HepG2 (cell line): Measurements from ENCODE around the gene ZNF22. TPM values are rescaled to one million over a fixed set of nuclear protein-coding genes. Genes with fewer than 3 reads are reported as not detected.

ENCODE experiments used
- ARNTL ChIP-seq: sonication (generic); formaldehyde crosslinking; IDR thresholded peaks from 2 replicates; pipeline ENCODE4 v1.4.0; 2020; ENCODE audit warnings: mild to moderate bottlenecking, missing genetic modification reagents
- BCLAF1 ChIP-seq: fragments of 450-650 bp; IDR thresholded peaks from 2 replicates; pipeline ENCODE4 v1.6.1; 2017; ENCODE audit warnings: mild to moderate bottlenecking
- CHD4 ChIP-seq: fragments of 200-600 bp; sonication (generic); IDR thresholded peaks from 2 replicates; pipeline ENCODE4 v1.7.0; 2017; ENCODE audit warnings: mild to moderate bottlenecking, low read length, borderline replicate concordance
- EEA1 ChIP-seq: sonication (generic); formaldehyde crosslinking; IDR thresholded peaks from 2 replicates; pipeline ENCODE4 v1.5.1; 2020; ENCODE audit warnings: mild to moderate bottlenecking, missing genetic modification reagents, borderline replicate concordance
- ERF ChIP-seq: IDR thresholded peaks from 2 replicates; pipeline ENCODE4 v1.6.1; 2018; ENCODE audit warnings: missing biosample characterization, missing genetic modification reagents
- HIC2 ChIP-seq: sonication (generic); formaldehyde crosslinking; IDR thresholded peaks from 2 replicates; pipeline ENCODE4 v1.9.0; 2022; ENCODE audit warnings: low read depth, missing genetic modification reagents
- HNF1A ChIP-seq, 2 experiments: sonication (generic) in 1 of 2; formaldehyde crosslinking in 1 of 2; IDR thresholded peaks; 2 replicates each; pipeline versions ENCODE4 v1.4.0 to v1.6.1; 2016 to 2020; ENCODE audit warnings: borderline replicate concordance in 1 of 2, low read depth in 1 of 2, mild to moderate bottlenecking in 1 of 2, missing genetic modification reagents in 1 of 2
- MBNL3 ChIP-seq: fragments of 250-450 bp; sonication (Bioruptor Pico); conservative IDR thresholded peaks from 2 replicates; pipeline ENCODE4 v1.8.0; 2022; ENCODE audit warnings: mild to moderate bottlenecking, inconsistent platforms
- PLRG1 ChIP-seq: fragments of 450-650 bp; conservative IDR thresholded peaks from 2 replicates; pipeline ENCODE4 v1.6.1; 2016
- RBM22 ChIP-seq: fragments of 200-400 bp; formaldehyde crosslinking; optimal IDR thresholded peaks from 2 replicates; pipeline ENCODE3; 2017; ENCODE audit warnings: mild to moderate bottlenecking, low read length, moderate library complexity
- ZBTB10 ChIP-seq: sonication (generic); formaldehyde crosslinking; IDR thresholded peaks from 2 replicates; pipeline ENCODE4 v1.4.0; 2020; ENCODE audit warnings: missing genetic modification reagents, borderline replicate concordance
- ZNF251 ChIP-seq: sonication (generic); formaldehyde crosslinking; IDR thresholded peaks from 2 replicates; pipeline ENCODE4 v1.9.0; 2021; ENCODE audit warnings: mild to moderate bottlenecking, missing genetic modification reagents
- ZNF354B ChIP-seq: sonication (generic); formaldehyde crosslinking; IDR thresholded peaks from 2 replicates; pipeline ENCODE4 v1.8.0; 2022; ENCODE audit warnings: mild to moderate bottlenecking, missing genetic modification reagents
- ZNF556 ChIP-seq: sonication (generic); formaldehyde crosslinking; IDR thresholded peaks from 2 replicates; pipeline ENCODE4 v1.4.0; 2020; ENCODE audit warnings: mild to moderate bottlenecking, missing genetic modification reagents, borderline replicate concordance
- polyA plus RNA-seq, 8 experiments: library from polyadenylated mRNA; depleted of rRNA in 3 of 8; stranded (reverse) in 7 of 8; unstranded in 1 of 8; fragments of >200 nt; fragmentation: Illumina TruSeq in 4 of 8; extraction: Trizol in 4 of 8; gene quantifications; 2 replicates each; pipeline versions ENCODE4 v1.2.1 to v1.2.3, GENCODE V29; 2011 to 2016; ENCODE audit warnings: low read depth in 4 of 8, missing spikeins in 1 of 8, mixed read lengths in 1 of 8; ENCODE audit not compliant: insufficient read depth in 1 of 8
- total RNA-seq, 5 experiments: library from RNA; depleted of rRNA; stranded (reverse); fragments of >200 nt; fragmentation: Illumina TruSeq; extraction: Trizol; gene quantifications; 2 replicates each; pipeline ENCODE4 v1.2.3, GENCODE V29; 2016; ENCODE audit warnings: low read depth in 1 of 5

The ZNF22 gene
- total and polyA plus RNA-seq, 2 of the 13 experiments (the other 11 are each of a cell fraction or from before 2014, with no cell fraction given), result 0.40 to 1.3 TPM

GRCh38 chr10:44981172-44982113, 19.3 kb upstream of the ZNF22 start (continued):
- TF ChIP-seq HNF1A (IDR thresholded peaks at IDR 0.05; ENCODE audit: low read depth), result 0 out of 2 replicates have a peak, but pooled peaks have one; percentile 10
- no peak; the same call in 1 of the 2 replicates for TF ChIP-seq HNF1A (CRISPR knock-in tag; IDR thresholded peaks at IDR 0.05; ENCODE audit: borderline replicate concordance)
- TF ChIP-seq MBNL3 (CRISPR knock-in tag), result no peak
- TF ChIP-seq ERF (CRISPR knock-in tag), result no peak
- no peak for TF ChIP-seq ZNF251 (CRISPR knock-in tag)
- peak; percentile 74; the same call in 1 of the 2 replicates for TF ChIP-seq ZNF556
- no peak; the same call in 1 of the 2 replicates for TF ChIP-seq ZBTB10 (CRISPR knock-in tag)
- TF ChIP-seq EEA1 (CRISPR knock-in tag), result 0 out of 2 replicates have a peak, but pooled peaks have one; percentile 28
- TF ChIP-seq CHD4, result peak; percentile 86; the same call in 1 of the 2 replicates
- TF ChIP-seq PLRG1, result no peak
- TF ChIP-seq ZNF354B (CRISPR knock-in tag), result 0 out of 2 replicates have a peak, but pooled peaks have one; percentile 20
- no peak for TF ChIP-seq RBM22
- 0 out of 2 replicates have a peak, but pooled peaks have one; percentile 16 for TF ChIP-seq ARNTL (CRISPR knock-in tag)
- 0 out of 2 replicates have a peak, but pooled peaks have one; percentile 35 for TF ChIP-seq HIC2 (CRISPR knock-in tag)
- TF ChIP-seq BCLAF1, result no peak
